BLaER1 treated with 17β-estradiol and CSF1 and Interleukin-3, amounts not matched to agents 10 nM and 100 nM (cell line): Measurements from ENCODE around the gene LHX5.
A peak's percentile ranks its signal among the peaks of the same experiment; 100 is the strongest.

Experiments
- H3K27ac ChIP-seq, 11 experiments: shearing (Covaris generic); formaldehyde crosslinking; 2 replicates each; pipeline ENCODE4 v1.8.1; 2022
- H3K27me3 ChIP-seq, 11 experiments: shearing (Covaris generic); formaldehyde crosslinking; 2 replicates each; pipeline ENCODE4 v1.8.1; 2022
- H3K36me3 ChIP-seq, 11 experiments: shearing (Covaris generic); formaldehyde crosslinking; 2 replicates each; pipeline ENCODE4 v1.8.1; 2022
- H3K4me1 ChIP-seq, 10 experiments: shearing (Covaris generic); formaldehyde crosslinking; 2 replicates each; pipeline ENCODE4 v1.8.1; 2022
- H3K4me2 ChIP-seq, 11 experiments: shearing (Covaris generic); formaldehyde crosslinking; 2 replicates each; pipeline ENCODE4 v1.8.1; 2022
- H3K4me3 ChIP-seq, 10 experiments: shearing (Covaris generic); formaldehyde crosslinking; 2 replicates each; pipeline ENCODE4 v1.8.1; 2022
- H3K9ac ChIP-seq, 11 experiments: shearing (Covaris generic); formaldehyde crosslinking; 2 replicates each; pipeline ENCODE4 v1.8.1; 2022
- H3K9me3 ChIP-seq, 11 experiments: shearing (Covaris generic); formaldehyde crosslinking; replicated peaks in 1 of 11; 2 replicates each; pipeline ENCODE4 v1.8.1; 2022
- H4K20me1 ChIP-seq, 11 experiments: shearing (Covaris generic); formaldehyde crosslinking; 2 replicates each; pipeline ENCODE4 v1.8.1; 2022
- Cebpa-rat ChIP-seq, 11 experiments: shearing (Covaris generic); IDR thresholded peaks; 2 replicates each; pipeline ENCODE4 v1.8.1; 2022

Gene LHX5

DNA sequence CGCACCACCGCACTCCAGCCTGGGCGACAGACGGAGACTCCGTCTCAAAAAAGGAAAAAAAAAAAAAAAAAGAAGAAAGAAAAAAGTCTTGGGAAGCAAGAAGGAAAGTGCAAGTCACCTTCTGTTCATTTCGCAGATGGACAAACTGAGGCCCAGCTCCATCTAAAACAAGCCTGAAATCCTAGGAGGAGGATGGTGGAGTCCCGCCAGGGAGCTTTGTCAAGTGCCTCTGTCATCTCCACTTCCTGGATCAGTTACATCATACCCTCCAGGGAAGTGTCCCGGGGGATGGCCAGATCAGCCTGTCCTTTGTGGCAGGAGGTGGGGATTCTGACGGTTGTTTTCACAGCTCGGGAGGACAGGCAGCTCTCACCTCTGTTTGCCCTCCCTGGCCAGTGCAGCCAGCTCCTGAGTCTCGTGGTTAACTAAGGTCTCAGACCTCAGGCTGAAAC, 58.2 kb downstream of the LHX5 start:
- Histone ChIP-seq H3K27ac (peak overlapping the region in 1 of 11 experiments; percentile 24; a peak in 2 of 22 replicates), H3K36me3 (no peaks in the 10 kb centered on the region), H3K9ac (no peak overlapping the region), H3K4me2 (peak overlapping the region in 10 of 11 experiments; percentile 5 to 70 (median 39); a peak in 15 of 22 replicates), H3K27me3 (no peaks in the 10 kb centered on the region), H3K9me3 (no peaks in the 10 kb centered on the region), H4K20me1 (0 out of 22 replicates have a peak, but pooled peaks cover 0 to 6% (median 0%) of the 10 kb centered on the region in 11 experiments), H3K4me3 (no peak overlapping the region), H3K4me1 (peaks cover 0 to 54% (median 10%) of the 10 kb centered on the region in 10 experiments; a peak in 18 of 20 replicates)
- TF ChIP-seq Cebpa-rat (IDR thresholded peaks at IDR 0.05), result no peak
